H1 (cell line): ENCODE measurements around the gene PIGU. TPM values are rescaled to one million over a fixed set of nuclear protein-coding genes. Genes with fewer than 3 reads are reported as not detected.

ENCODE experiments used
- CTCF ChIA-PET: fragments of 300-600 bp; sonication (Branson Sonifier 250); formaldehyde crosslinking; loops from one replicate; lab custom pipeline; 2021; ENCODE audit not compliant: partially characterized antibody; lab: Charles Lee
- POLR2A ChIA-PET: fragments of 300-600 bp; sonication (Branson Sonifier 250); formaldehyde crosslinking; loops from one replicate; lab custom pipeline; 2021; ENCODE audit warnings: inconsistent platforms; ENCODE audit not compliant: partially characterized antibody; lab: Charles Lee
- DNase-seq, 2 experiments: peaks; one replicate each; pipeline versions ENCODE4 v3.0.0 to v3.0.0-alpha.2; 2010 to 2022; ENCODE audit warnings: low spot score in 2 of 2, low read depth in 1 of 2, mixed read lengths in 1 of 2
- FAIRE-seq: peaks from 2 replicates; lab custom pipeline; 2011; peaks lifted over from hg19 to GRCh38; lab: Jason Lieb, UNC
- H2AFZ ChIP-seq: 2 replicates; pipeline ENCODE4 v1.8.1; 2012; ENCODE audit warnings: low read length, inconsistent platforms
- H2AK5ac ChIP-seq: 2 replicates; pipeline ENCODE4 v1.6.1; 2013; ENCODE audit warnings: low read depth, low read length
- H2BK120ac ChIP-seq: replicated peaks from 2 replicates; pipeline ENCODE3; 2013; ENCODE audit warnings: low read depth, low read length, inconsistent platforms
- H2BK12ac ChIP-seq: 2 replicates; pipeline ENCODE4 v1.6.1; 2013; ENCODE audit warnings: low read depth, low read length
- H2BK15ac ChIP-seq: 2 replicates; pipeline ENCODE4 v1.6.1; 2013; ENCODE audit warnings: low read length
- H2BK20ac ChIP-seq: 2 replicates; pipeline ENCODE4 v1.6.1; 2013; ENCODE audit warnings: low read length
- H2BK5ac ChIP-seq: 2 replicates; pipeline ENCODE4 v1.6.1; 2013; ENCODE audit warnings: low read depth, low read length
- H3K14ac ChIP-seq: 2 replicates; pipeline ENCODE4 v1.6.1; 2013; ENCODE audit warnings: inconsistent platforms; ENCODE audit not compliant: insufficient read length
- H3K18ac ChIP-seq: 2 replicates; pipeline ENCODE4 v1.6.1; 2013; ENCODE audit warnings: low read length; ENCODE audit errors: extremely low read depth
- H3K23ac ChIP-seq: 2 replicates; pipeline ENCODE4 v1.6.1; 2013; ENCODE audit warnings: inconsistent platforms; ENCODE audit not compliant: insufficient read length
- H3K23me2 ChIP-seq: 2 replicates; pipeline ENCODE4 v1.6.1; 2013; ENCODE audit warnings: low read depth, low read length
- H3K27ac ChIP-seq: 2 replicates; pipeline ENCODE4 v1.6.1; 2011; ENCODE audit warnings: low read depth, low read length, inconsistent platforms
- H3K27me3 ChIP-seq, 4 experiments: replicated peaks in 1 of 4; 1 replicate in 1 of 4; 2 replicates in 3 of 4; pipeline versions ENCODE4 v1.6.1 to v1.8.1; 2011 to 2013; ENCODE audit warnings: low read length in 3 of 4, mild to moderate bottlenecking in 3 of 4, inconsistent platforms in 2 of 4, mixed read lengths in 2 of 4, moderate library complexity in 1 of 4; ENCODE audit not compliant: control insufficient read depth in 3 of 4, insufficient read depth in 3 of 4; ENCODE audit errors: extremely low read depth in 1 of 4
- H3K36me3 ChIP-seq, 4 experiments: 2 replicates each; pipeline versions ENCODE4 v1.6.1 to v1.8.1; 2011 to 2013; ENCODE audit warnings: mild to moderate bottlenecking in 4 of 4, low read length in 3 of 4, moderate library complexity in 2 of 4, control low read depth in 1 of 4, inconsistent platforms in 1 of 4; ENCODE audit not compliant: insufficient read depth in 4 of 4, control insufficient read depth in 2 of 4
- H3K4ac ChIP-seq: replicated peaks from 2 replicates; pipeline ENCODE3; 2013; ENCODE audit warnings: low read length, low read depth, mixed read lengths, inconsistent platforms; ENCODE audit not compliant: insufficient read length
- H3K4me1 ChIP-seq, 4 experiments: replicated peaks in 1 of 4; 1 replicate in 1 of 4; 2 replicates in 3 of 4; pipeline versions ENCODE4 v1.6.1 to v1.8.1; 2011 to 2013; ENCODE audit warnings: low read length in 3 of 4, inconsistent platforms in 2 of 4, mixed read lengths in 1 of 4; ENCODE audit not compliant: insufficient read depth in 4 of 4, control insufficient read depth in 3 of 4
- H3K4me2 ChIP-seq, 2 experiments: 2 replicates each; pipeline versions ENCODE4 v1.6.1 to v1.8.1; 2011 to 2013; ENCODE audit warnings: low read depth in 2 of 2, low read length in 2 of 2, control low read depth in 1 of 2, inconsistent platforms in 1 of 2, mild to moderate bottlenecking in 1 of 2; ENCODE audit not compliant: insufficient read depth in 1 of 2
- H3K4me3 ChIP-seq, 4 experiments: fragments of 200-600, 300-600 bp in 1 of 4; sonication (generic), shearing (Covaris generic), sonication (Bioruptor Twin) in 1 of 4; 2 replicates each; pipeline versions ENCODE4 v1.5.1 to v1.8.1; 2011 to 2016; ENCODE audit warnings: low read length in 4 of 4, low read depth in 3 of 4, control low read depth in 2 of 4, inconsistent platforms in 2 of 4, mild to moderate bottlenecking in 2 of 4, mixed read lengths in 1 of 4, moderate library complexity in 1 of 4; ENCODE audit not compliant: insufficient read depth in 2 of 4; ENCODE audit errors: extremely low read depth in 1 of 4
- H3K56ac ChIP-seq: replicated peaks from 2 replicates; pipeline ENCODE3; 2013; ENCODE audit warnings: low read depth, mild to moderate bottlenecking, mixed read lengths, low read length, inconsistent platforms; ENCODE audit not compliant: insufficient read length
- H3K79me1 ChIP-seq: 2 replicates; pipeline ENCODE4 v1.6.1; 2013; ENCODE audit warnings: low read depth, low read length, control low read depth
- H3K79me2 ChIP-seq, 2 experiments: 2 replicates each; pipeline versions ENCODE4 v1.6.1 to v1.8.1; 2012 to 2013; ENCODE audit warnings: low read length in 2 of 2, mild to moderate bottlenecking in 2 of 2, inconsistent platforms in 1 of 2; ENCODE audit not compliant: insufficient read depth in 2 of 2, control insufficient read depth in 1 of 2
- H3K9ac ChIP-seq, 4 experiments: replicated peaks in 1 of 4; 1 replicate in 1 of 4; 2 replicates in 3 of 4; pipeline versions ENCODE4 v1.6.1 to v1.8.1; 2011 to 2013; ENCODE audit warnings: low read depth in 3 of 4, low read length in 3 of 4, control low read depth in 2 of 4, mild to moderate bottlenecking in 2 of 4, moderate library complexity in 2 of 4, inconsistent platforms in 1 of 4; ENCODE audit errors: extremely low read depth in 1 of 4
- H3K9me3 ChIP-seq, 2 experiments: 2 replicates each; pipeline versions ENCODE4 v1.6.1 to v1.8.1; 2012 to 2013; ENCODE audit warnings: mild to moderate bottlenecking in 2 of 2, moderate library complexity in 2 of 2, control low read depth in 1 of 2, inconsistent platforms in 1 of 2, low read depth in 1 of 2, low read length in 1 of 2, mixed read lengths in 1 of 2; ENCODE audit not compliant: insufficient read depth in 2 of 2
- H4K20me1 ChIP-seq, 2 experiments: replicated peaks in 1 of 2; 2 replicates each; pipeline versions ENCODE3 to v1.8.1; 2011 to 2013; ENCODE audit warnings: inconsistent platforms in 2 of 2, low read length in 2 of 2, mild to moderate bottlenecking in 1 of 2; ENCODE audit not compliant: insufficient read depth in 2 of 2, control insufficient read depth in 1 of 2
- H4K5ac ChIP-seq: 2 replicates; pipeline ENCODE4 v1.6.1; 2013; ENCODE audit warnings: low read length, low read depth, mixed read lengths, inconsistent platforms; ENCODE audit not compliant: insufficient read length
- H4K8ac ChIP-seq: 2 replicates; pipeline ENCODE4 v1.8.0; 2013; ENCODE audit warnings: mild to moderate bottlenecking, moderate library complexity, low read length, inconsistent platforms; ENCODE audit not compliant: insufficient read depth; ENCODE audit errors: extremely low read depth
- H4K91ac ChIP-seq: replicated peaks from 2 replicates; pipeline ENCODE3; 2013; ENCODE audit warnings: low read length, mixed read lengths, inconsistent platforms; ENCODE audit not compliant: insufficient read length
- ATF2 ChIP-seq: IDR thresholded peaks from 2 replicates; pipeline ENCODE4 v1.6.1; 2012; ENCODE audit warnings: low read length, inconsistent platforms
- CTBP2 ChIP-seq: IDR thresholded peaks from 2 replicates; pipeline ENCODE4 v1.7.0; 2011; ENCODE audit warnings: borderline replicate concordance, mild to moderate bottlenecking, moderate library complexity, mixed read lengths, low read length; ENCODE audit not compliant: insufficient read depth, insufficient read length
- E2F6 ChIP-seq: IDR thresholded peaks from 2 replicates; pipeline ENCODE4 v1.6.1; 2012; ENCODE audit warnings: inconsistent platforms
- JUND ChIP-seq: IDR thresholded peaks from 2 replicates; pipeline ENCODE4 v1.6.1; 2011; ENCODE audit warnings: mild to moderate bottlenecking, improper control_type of control experiment, low read length
- KDM5A ChIP-seq: fragments of 200-600 bp; IDR thresholded peaks from 2 replicates; pipeline ENCODE4 v1.7.1; 2012; ENCODE audit warnings: mild to moderate bottlenecking, low read length, inconsistent platforms, mixed read lengths
- POLR2AphosphoS5 ChIP-seq: IDR thresholded peaks from 2 replicates; pipeline ENCODE4 v1.6.1; 2011; ENCODE audit warnings: low read depth, low read length
- POU5F1 ChIP-seq: IDR thresholded peaks from 2 replicates; pipeline ENCODE4 v1.6.1; 2011; ENCODE audit warnings: low read depth, mild to moderate bottlenecking, low read length, moderate library complexity
- RBBP5 ChIP-seq: IDR thresholded peaks from 2 replicates; pipeline ENCODE4 v1.7.1; 2012; ENCODE audit warnings: low read depth, mild to moderate bottlenecking, inconsistent platforms, low read length, moderate library complexity, borderline replicate concordance
- RXRA ChIP-seq: IDR thresholded peaks from 2 replicates; pipeline ENCODE4 v1.6.1; 2011; ENCODE audit warnings: low read depth, mild to moderate bottlenecking, low read length, moderate library complexity; ENCODE audit not compliant: insufficient read depth
- SAP30 ChIP-seq: fragments of 300-600 bp; sonication (generic); IDR thresholded peaks from 2 replicates; pipeline ENCODE4 v1.7.1; 2012; ENCODE audit warnings: low read length, moderate library complexity, mild to moderate bottlenecking, inconsistent platforms; ENCODE audit not compliant: insufficient read depth, insufficient replicate concordance
- TAF7 ChIP-seq: optimal IDR thresholded peaks from 2 replicates; pipeline ENCODE3; 2011; ENCODE audit warnings: low read depth, mild to moderate bottlenecking, inconsistent platforms, low read length, moderate library complexity, borderline replicate concordance
- WGBS, 2 experiments: shearing (Covaris generic) in 1 of 2; methylation state at CpG; one replicate each; pipeline versions ENCODE4 v1.1.6 to v1.1.7; 2013 to 2015; ENCODE audit warnings: low lambda C conversion rate in 2 of 2, mixed read lengths in 2 of 2, inconsistent platforms in 1 of 2, low coverage in 1 of 2, missing lambda C conversion rate in 1 of 2; ENCODE audit not compliant: insufficient replicate concordance in 2 of 2, insufficient coverage in 1 of 2, insufficient read length in 1 of 2; ENCODE audit errors: extremely low coverage in 1 of 2, missing lambda C conversion rate in 1 of 2; 5-methylcytosine and 5-hydroxymethylcytosine counted together
- polyA plus RNA-seq, 7 experiments: library from polyadenylated mRNA; depleted of rRNA in 3 of 7; stranded (reverse) in 5 of 7; unstranded in 2 of 7; fragments of >200 nt in 5 of 7; fragments of 200-250 nt in 2 of 7; gene quantifications; 1 replicate in 5 of 7; 2 replicates in 1 of 7; 4 replicates in 1 of 7; pipeline versions ENCODE4 v1.2.1 to v1.2.3, GENCODE V29; 2011 to 2013; ENCODE audit warnings: missing spikeins in 2 of 7, mixed read lengths in 2 of 7
- total RNA-seq: library from RNA; stranded (reverse); fragmentation: NEBNext Ultra II Directional; extraction: Animal tissue kit (Norgen Biotek cat#: 25700); gene quantifications from 2 replicates; pipeline ENCODE4 v1.2.1, GENCODE V29; 2021

The PIGU gene
- total and polyA plus RNA-seq, 2 of the 8 experiments (the other 6 are each of a cell fraction or from before 2014, with no cell fraction given): 28.3 to 117 TPM

GRCh38 chr20:34553366-34553867, 123.5 kb downstream of the PIGU start:
- H4K8ac ChIP-seq: no peak overlapping the region
- H3K36me3 ChIP-seq: no peaks in the 10 kb centered on the region
- no peak overlapping the region for H3K4me2 ChIP-seq
- H4K91ac ChIP-seq: no peak overlapping the region
- H3K4me1 ChIP-seq: peaks cover 0 to 9% (median 0%) of the 10 kb centered on the region in 4 experiments; a peak in 4 of 7 replicates
- no peaks in the 10 kb centered on the region for H4K20me1 ChIP-seq
- H3K56ac ChIP-seq: no peak overlapping the region
- H4K5ac ChIP-seq: no peak overlapping the region
- H3K79me1 ChIP-seq: no peaks in the 10 kb centered on the region
- H2AK5ac ChIP-seq: no peak overlapping the region
- no peak overlapping the region for H2BK12ac ChIP-seq
- H3K4me3 ChIP-seq: no peak overlapping the region
- DNase-seq: no peak
- POLR2A ChIA-PET: no interaction called here
- CTCF ChIA-PET: interaction anchor here (0.6 to 1.3 kb wide), 2 partner anchors 14 to 153 kb away, joined by 3 to 5 read pairs; no protein-coding TSS in a partner anchor
- H3K23ac ChIP-seq: no peak overlapping the region
- no peak overlapping the region for H2BK15ac ChIP-seq
- no peak for FAIRE-seq
- H2BK5ac ChIP-seq: no peak overlapping the region
- no peak overlapping the region for H3K14ac ChIP-seq
- H2BK120ac ChIP-seq: no peak overlapping the region
- H3K9me3 ChIP-seq: no peaks in the 10 kb centered on the region
- H2AFZ ChIP-seq: no peak overlapping the region
- 77% methylated on average over 4 of the region's 4 CpGs; no CpG with 5 or more reads in 1 of the 2 experiments for WGBS, 2 experiments
- peaks cover 0 to 2% (median 0%) of the 10 kb centered on the region in 4 experiments; a peak in 1 of 7 replicates for H3K27me3 ChIP-seq
- H2BK20ac ChIP-seq: no peak overlapping the region
- no peak overlapping the region for H3K4ac ChIP-seq
- H3K79me2 ChIP-seq: no peaks in the 10 kb centered on the region
- H3K9ac ChIP-seq: no peak overlapping the region; a peak in 1 of 7 replicates
- H3K23me2 ChIP-seq: peaks cover 3% of the 10 kb centered on the region; the same call in 1 of the 2 replicates
- no peak overlapping the region for H3K18ac ChIP-seq
- no peak overlapping the region for H3K27ac ChIP-seq
- TF ChIP-seq RBBP5: no peak
- no peak for TF ChIP-seq POLR2AphosphoS5
- TF ChIP-seq KDM5A: no peak
- TF ChIP-seq JUND: no peak
- TF ChIP-seq POU5F1: no peak
- TF ChIP-seq CTBP2: no peak
- TF ChIP-seq ATF2: no peak
- TF ChIP-seq TAF7: no peak
- TF ChIP-seq RXRA: no peak
- no peak for TF ChIP-seq SAP30
- no peak for TF ChIP-seq E2F6
